Liver (tissue), 3 donors: ENCODE measurements around the gene ZNF654.

ENCODE experiments used
- ATF3 ChIP-seq: IDR thresholded peaks from 2 replicates; pipeline ENCODE4 v1.6.1; 2016; ENCODE audit warnings: antibody characterized with exemption
- GABPA ChIP-seq, 2 donors: IDR thresholded peaks in 1 of 2; conservative IDR thresholded peaks in 1 of 2; 2 replicates each; pipeline ENCODE4 v1.6.1; 2016; ENCODE audit warnings: antibody characterized with exemption in 2 of 2, mild to moderate bottlenecking in 1 of 2, moderate library complexity in 1 of 2
- JUND ChIP-seq, 2 donors: IDR thresholded peaks; 2 replicates each; pipeline ENCODE4 v1.6.1; 2016; ENCODE audit warnings: antibody characterized with exemption in 2 of 2
- TAF1 ChIP-seq: conservative IDR thresholded peaks from 2 replicates; pipeline ENCODE4 v1.6.1; 2016; ENCODE audit warnings: antibody characterized with exemption, mild to moderate bottlenecking
- YY1 ChIP-seq: IDR thresholded peaks from 2 replicates; pipeline ENCODE4 v1.6.1; 2016; ENCODE audit warnings: antibody characterized with exemption, mild to moderate bottlenecking
- TF ChIP-seq, protein P1 (sequence below): fragments of 150-350 bp; IDR thresholded peaks from 2 replicates; pipeline ENCODE4 v1.5.1; 2017; ENCODE audit warnings: improper control_type of control experiment, low read depth, low read length; ENCODE audit not compliant: missing input control
- donor health status: healthy.
- donor health status: healthy.

DNA sequence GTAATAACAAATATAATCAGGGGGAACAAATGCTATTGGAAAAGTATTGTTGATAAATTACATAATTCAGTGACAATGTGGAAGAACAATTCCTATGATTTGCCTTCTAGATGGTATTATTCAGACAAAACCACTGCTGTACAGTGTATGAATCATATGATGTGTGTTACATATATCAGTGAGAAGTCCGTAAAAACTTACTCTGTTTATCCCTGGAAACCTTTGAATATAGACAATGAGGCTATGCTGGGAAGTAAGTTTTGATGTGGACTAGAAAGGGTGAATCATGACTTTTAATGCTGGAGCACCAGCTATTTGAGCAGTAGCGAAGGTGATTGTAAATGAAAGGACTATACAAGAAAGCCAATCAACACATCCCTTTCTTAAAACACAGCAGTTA lies 108.6 kb downstream of the ZNF654 start:
- TF ChIP-seq, protein P1, sequence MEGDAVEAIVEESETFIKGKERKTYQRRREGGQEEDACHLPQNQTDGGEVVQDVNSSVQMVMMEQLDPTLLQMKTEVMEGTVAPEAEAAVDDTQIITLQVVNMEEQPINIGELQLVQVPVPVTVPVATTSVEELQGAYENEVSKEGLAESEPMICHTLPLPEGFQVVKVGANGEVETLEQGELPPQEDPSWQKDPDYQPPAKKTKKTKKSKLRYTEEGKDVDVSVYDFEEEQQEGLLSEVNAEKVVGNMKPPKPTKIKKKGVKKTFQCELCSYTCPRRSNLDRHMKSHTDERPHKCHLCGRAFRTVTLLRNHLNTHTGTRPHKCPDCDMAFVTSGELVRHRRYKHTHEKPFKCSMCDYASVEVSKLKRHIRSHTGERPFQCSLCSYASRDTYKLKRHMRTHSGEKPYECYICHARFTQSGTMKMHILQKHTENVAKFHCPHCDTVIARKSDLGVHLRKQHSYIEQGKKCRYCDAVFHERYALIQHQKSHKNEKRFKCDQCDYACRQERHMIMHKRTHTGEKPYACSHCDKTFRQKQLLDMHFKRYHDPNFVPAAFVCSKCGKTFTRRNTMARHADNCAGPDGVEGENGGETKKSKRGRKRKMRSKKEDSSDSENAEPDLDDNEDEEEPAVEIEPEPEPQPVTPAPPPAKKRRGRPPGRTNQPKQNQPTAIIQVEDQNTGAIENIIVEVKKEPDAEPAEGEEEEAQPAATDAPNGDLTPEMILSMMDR = no peak
- TF ChIP-seq ATF3 = no peak
- TF ChIP-seq TAF1 = no peak
- TF ChIP-seq JUND (IDR thresholded peaks at IDR 0.05) = no peak
- no peak for TF ChIP-seq GABPA (IDR thresholded peaks at IDR 0.05 in 1 of 2, conservative IDR thresholded peaks at IDR 0.05 in 1 of 2)
- TF ChIP-seq YY1 = no peak
